Measurements from ENCODE around the gene SHC4.

GRCh38 chr15:48858401-48858800 lies 105.3 kb downstream of the SHC4 start:
- TF ChIP-seq EZH2 (IDR thresholded peaks at IDR 0.05; ENCODE audit: borderline replicate concordance, insufficient read depth, low read length, poor library complexity, severe bottlenecking): no peak
- TF ChIP-seq CTCF (IDR thresholded peaks at IDR 0.05; ENCODE audit: poor library complexity, severe bottlenecking): no peak
- TF ChIP-seq POLR2AphosphoS5 (IDR thresholded peaks at IDR 0.05): no peak
- no peak for TF ChIP-seq RAD21 (conservative IDR thresholded peaks at IDR 0.05)
